NCI-H2196 (cell line): Measurements from ENCODE around the gene CREB3L2.
A peak's percentile ranks its signal among the peaks of the same experiment; 100 is the strongest.

ENCODE experiments used
- DNase-seq: peaks from one replicate; lab custom pipeline; 2025; ENCODE audit not compliant: unreplicated experiment; lab: John Stamatoyannopoulos, UW

CREB3L2 gene

DNA sequence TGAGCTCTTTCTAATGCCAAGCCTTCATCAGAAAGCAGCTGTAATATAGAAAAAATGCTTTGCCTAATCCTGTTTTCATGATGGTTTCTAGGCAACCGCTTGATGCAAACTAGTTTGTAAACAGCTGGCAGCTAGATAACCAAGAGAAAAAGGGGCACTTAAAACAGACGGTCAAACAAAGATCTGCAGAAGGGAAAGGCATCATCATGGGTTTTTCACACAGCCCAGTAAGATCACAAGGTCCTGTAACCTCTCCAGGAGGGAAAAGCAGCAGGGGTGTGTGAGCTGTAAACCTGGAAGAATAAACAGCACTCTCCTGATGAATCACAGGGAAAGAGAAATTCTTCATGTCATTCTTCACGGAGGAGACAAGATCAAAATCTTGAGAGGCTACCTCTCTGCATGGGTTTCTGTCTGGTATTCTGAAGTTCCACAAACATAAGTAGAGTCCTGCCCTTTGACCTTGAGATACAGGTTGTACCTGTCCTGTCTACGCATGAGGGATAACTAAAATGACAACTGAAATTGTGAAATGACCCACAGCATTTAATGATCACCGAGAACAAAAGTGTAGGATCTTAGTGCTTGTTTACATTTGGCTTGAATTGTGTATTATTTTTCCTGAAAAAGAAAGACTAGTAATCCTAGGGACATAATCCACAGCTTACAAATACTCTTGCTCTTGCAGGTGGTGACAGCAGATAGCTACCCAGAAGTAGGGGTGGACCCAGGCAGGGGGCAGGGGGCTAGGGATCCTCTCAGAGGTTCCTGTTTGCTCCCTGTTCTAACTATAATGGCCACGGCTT is 48.0 kb downstream of the CREB3L2 start:
- DNase-seq = peak; percentile 19

DNA sequence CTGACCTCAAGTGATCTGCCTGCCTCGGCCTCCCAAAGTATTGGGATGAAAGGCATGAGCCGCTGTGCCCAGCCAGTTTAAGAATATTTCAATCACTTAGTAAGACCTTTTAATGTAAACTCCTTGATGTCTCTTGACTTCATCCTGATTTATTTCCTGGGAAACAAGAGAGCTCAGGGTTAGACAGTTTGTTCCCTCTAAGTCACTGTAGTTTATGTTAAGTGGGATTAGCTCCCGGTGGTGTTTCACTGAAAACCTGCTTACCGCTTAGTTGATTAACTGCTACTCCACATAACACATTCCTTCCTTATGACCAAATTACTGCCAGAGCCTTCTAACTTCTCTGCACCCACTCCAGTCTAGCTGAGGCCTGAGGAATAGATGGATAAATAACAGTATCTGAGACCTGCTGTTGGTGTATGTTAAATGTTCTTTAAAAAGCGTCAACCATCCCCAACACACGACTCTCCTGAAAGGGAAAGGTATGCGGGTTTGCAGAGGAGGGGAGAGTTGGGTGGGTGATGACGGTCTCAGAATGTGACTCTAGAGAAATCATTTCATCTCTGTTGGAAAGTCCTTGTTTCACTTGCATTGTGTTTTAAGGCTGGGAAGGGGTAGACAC is 48.7 kb downstream of the CREB3L2 start:
- no peak for DNase-seq

DNA sequence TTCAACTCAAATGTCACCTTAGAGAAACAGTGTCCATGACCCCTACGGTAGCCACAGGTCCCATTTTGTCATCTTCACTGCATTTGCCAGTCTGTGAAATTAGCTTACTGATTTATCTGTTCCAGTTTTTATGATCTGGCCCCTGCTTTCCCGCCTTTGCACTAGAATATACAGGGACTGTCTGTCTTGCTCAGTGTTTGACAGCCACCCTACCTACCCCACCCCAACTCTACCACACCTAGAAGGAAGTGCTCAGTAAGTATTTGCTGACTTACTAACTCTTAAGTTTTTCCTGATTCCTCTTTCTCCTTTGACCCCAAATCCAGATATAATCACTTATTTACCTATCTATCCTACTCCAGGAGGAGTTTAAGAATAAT is 49.5 kb downstream of the CREB3L2 start:
- no peak for DNase-seq

DNA sequence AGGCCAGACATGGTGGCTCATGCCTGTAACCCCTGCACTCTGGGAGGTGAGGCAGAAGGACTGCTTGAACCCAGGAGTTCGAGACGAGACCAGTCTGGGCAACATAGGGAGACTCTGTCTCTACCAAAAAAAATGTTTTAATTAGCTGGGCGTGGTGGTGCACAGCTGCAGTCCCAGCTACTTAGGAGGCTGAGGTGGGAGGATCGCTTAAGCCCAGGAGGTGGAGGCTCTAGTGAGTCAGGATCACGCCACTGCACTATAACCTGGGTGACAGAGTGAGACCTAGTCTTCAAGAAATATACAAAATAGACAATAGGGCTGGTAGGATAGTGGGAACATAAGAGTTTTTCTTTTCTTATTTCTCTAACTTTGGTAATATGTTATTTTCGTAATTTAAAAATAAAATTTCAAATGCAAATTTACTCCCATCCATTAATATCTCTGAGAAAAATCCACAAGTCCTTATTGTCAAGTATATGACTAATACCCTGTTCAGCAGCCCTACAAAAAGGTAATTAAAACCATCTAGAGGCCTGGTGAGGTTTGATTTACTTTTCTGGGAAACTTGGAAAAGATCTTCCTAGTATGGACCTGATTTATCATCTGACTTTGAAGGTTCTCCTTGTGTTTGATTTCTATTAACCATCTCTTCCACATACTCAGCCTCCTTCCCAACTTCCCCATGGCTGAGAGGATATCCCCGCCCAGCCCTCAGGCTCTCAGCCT is 50.0 kb downstream of the CREB3L2 start:
- DNase-seq = no peak

DNA sequence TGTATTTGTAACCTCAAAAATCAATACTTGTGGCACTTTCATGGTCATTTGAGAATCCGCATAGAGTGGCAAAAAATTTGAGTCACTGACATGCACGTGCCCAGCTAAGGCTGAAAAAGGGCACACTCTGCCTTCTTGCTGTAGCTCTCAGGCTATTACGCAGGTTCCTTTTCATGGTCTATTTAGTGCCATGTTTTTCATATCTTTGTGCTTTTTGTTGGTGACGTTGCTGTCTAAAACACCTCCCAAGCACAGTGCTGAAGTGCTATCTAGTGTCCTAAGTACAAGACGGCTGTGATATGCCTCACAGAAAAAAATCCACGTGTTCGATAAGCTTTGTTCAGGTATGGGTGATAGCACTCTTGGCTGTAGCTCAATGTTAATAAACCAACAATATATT is 50.9 kb downstream of the CREB3L2 start:
- DNase-seq = no peak

DNA sequence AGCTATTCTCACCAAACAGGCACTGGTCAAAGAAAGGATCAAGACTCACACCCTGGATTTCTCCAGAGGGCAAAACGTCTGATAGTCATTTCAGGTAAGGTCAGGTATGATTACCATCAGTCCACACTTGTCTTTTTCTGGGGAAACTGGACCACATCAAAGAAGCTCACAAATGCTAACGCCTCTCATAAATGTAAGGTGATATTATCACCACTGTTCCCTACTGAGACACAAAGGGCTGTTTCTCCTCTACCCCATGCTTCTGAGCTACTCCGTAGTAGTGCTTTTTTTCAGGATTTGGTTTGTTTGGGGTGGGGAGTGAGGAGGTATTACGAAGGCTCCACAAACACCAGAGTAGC is 51.6 kb downstream of the CREB3L2 start:
- DNase-seq = no peak

DNA sequence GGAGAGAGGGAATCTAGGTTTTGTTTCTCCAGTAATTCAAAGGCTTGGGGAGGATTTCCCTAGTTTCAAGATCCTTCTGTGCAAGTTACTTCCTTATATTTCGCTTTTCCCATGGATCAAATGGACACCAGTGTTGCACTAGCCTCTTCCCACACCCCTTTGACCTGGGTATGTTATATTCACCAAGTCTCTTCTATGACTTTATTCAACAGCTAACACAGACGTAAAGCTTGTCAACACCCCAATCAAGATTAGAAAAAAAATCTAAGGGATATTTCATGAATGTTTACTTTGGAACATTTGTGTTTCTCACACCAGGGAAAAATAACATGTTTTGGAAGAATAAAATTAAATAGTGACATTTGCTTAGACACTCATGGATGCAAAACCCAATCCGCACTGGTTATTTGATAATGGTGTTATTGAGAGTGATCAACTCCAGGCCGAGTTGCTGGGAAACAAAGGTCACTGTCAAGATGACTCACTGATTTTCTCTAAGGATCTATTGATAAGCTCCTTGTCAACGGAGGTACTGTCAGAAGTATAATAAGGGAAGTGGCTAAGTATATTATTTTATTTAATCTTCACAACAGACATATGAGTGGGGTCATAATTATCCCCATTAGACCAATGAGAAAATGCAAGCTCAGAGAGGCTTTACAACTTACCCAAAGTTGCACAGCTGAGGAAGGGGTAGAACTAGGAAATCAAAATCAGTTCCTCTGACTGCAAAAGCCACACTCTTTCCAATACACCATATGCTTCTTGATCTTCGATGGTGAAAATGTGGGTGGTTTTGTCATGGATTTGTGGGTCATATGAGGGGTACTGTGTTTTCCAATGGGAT is 52.2 kb downstream of the CREB3L2 start:
- DNase-seq = no peak

DNA sequence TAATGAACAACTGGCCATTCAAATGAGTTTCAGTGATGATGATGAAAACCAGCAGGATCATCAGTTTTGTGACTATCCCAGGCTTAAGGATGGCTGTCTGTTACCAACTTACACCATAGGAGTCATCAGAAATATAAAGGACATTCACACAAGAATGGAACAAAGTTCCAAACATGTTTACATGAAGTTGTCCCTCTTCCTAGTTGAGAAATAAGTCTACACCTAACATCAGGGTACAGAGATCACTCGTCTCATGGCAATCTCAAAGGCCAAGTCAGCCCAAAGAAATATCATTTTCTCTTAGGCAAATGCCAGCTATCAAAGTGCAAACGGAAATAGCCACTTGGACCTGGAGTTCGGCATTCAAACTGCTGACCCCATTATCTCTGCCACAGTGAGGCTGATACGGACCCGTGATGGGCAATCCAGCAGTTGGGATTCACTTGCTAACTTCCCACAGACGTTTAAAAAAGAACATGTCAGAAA is 53.0 kb downstream of the CREB3L2 start:
- DNase-seq = no peak

DNA sequence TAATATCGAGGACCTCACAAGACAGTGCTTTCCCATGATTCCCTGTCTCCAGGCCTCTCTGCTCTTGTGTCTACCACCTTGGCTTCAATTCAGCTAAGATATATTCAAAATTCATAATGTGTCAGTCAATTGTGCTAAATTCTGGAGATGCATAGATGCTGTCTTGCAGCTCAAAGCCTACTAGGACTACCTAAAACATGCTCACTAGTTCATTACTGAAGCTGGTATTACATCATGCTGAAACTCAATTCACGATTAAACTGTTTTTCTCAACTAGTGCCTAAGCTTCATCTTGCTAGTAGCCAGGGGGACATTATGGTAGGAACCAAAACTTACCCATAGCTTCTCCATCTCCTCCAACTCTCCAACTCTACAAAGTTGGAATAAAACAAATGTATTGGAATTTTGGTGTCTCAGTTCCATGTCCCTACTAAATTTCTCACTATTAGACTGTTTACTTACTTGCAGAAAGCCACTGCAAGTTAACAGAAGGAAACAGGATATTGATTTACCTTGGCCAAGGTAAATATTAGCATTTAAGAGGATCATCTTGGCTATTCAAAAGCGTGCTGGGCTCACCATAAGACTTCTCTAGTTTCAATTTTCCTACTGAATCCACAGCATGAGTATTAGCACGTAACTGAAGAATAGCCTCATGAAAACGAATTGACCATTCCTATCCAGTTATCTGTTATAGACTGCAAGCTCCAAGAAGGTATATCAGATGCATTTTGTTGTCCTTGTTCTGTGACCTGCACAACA is 53.6 kb downstream of the CREB3L2 start:
- DNase-seq = no peak

DNA sequence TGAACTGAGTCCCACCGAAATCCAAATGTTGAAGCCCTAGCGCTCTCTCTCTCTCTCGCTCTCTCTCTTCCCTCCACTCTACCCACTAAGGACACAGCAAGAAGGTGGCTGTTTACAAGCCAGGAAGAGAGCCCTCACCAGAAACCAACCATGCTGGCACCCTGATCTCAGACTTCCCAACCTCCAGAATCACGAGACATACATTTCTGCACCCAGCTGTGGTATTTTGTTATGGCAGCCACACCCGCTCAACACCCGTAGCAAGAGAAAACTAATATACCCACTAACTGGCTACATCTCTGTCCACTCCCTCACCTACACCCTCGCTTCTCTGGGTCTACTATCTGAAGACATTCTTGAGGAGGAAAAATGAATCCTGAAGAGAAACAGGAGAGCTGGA is 54.8 kb downstream of the CREB3L2 start:
- no peak for DNase-seq

DNA sequence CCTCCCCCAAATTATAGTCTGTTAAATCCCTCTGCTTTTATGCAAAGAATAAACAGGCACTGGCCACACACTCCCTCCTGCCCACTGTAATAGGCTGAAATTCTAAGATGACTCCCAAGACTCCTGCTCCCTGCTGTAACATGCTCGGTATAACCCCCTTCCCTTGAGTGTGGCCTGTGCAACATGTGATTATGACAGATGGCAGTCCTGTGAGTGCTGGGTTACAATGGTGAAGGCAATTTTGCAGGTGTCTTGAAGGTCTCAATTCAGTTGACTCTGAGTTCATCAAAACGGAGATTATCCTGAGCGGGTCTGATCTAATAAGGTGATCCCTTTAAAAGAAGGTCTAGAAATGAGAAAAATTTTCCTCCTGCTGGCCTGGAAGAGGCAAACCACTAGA is 55.9 kb downstream of the CREB3L2 start:
- DNase-seq = no peak

DNA sequence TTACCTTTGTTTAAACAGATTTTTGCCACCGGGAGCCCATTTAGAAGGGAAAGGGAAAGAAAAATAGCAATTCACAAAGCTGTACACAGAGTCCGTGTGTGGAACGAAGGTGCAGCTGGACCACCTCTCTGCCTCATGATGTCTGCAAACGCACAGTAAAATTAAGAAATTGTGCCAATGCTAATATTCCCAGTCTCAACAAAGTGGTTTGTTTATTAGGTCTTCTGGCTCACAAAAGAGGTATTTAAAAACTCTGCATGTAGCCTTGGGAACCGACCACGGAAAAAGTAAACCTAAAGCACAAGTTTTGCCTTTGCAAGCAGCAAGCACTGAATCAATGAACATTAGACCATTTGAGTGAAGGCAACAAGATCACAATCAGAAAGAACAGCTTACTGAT is 57.7 kb downstream of the CREB3L2 start:
- no peak for DNase-seq

DNA sequence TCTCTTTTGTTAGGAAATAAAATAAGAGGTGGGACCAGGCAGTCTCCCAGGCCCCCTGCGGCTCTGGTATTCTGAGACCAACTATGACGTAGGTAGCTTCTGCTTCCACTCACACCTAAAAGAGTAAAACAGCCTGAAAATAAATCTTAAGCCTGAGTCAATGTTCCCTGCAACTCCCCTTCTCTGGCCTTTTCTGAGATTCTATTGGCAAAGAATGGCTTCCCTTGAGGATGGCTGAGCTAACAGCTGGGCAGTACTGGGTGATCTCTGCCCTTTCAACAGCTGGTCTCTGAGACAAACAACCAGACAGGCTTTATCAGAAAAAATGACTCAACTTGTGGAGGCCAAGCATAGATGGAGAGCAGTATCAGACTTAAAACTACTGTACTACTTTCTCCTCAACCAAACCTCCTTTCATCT is 58.7 kb downstream of the CREB3L2 start:
- DNase-seq = no peak

DNA sequence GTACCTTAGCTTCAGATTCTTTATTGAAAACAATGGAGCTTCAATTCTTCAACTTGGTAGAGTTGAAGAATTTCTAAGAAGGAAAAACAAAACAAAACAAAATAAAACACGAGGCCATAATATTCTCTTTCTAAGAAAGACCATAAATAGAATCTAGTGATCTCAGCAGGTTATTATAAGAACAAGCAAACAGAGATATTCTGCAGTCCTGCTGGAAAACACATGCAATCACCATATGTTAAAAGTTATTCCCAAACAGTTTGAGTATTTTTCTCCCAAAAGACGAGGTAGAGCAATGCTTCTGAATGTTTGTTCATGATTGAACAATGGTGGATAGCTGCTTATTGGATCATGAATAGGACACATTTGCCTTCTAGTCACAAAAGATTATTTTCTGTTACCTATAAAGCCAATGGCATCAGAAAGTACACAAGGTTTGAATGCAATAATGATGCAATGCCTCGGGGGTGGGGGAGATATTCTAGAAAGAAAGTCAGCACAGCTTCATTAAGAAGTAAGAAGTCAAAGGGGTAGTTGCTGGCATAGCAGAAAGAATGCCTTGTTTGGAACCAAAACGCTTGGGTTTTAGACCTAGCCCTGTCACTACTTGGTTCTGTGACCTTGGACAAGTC is 59.3 kb downstream of the CREB3L2 start:
- no peak for DNase-seq

DNA sequence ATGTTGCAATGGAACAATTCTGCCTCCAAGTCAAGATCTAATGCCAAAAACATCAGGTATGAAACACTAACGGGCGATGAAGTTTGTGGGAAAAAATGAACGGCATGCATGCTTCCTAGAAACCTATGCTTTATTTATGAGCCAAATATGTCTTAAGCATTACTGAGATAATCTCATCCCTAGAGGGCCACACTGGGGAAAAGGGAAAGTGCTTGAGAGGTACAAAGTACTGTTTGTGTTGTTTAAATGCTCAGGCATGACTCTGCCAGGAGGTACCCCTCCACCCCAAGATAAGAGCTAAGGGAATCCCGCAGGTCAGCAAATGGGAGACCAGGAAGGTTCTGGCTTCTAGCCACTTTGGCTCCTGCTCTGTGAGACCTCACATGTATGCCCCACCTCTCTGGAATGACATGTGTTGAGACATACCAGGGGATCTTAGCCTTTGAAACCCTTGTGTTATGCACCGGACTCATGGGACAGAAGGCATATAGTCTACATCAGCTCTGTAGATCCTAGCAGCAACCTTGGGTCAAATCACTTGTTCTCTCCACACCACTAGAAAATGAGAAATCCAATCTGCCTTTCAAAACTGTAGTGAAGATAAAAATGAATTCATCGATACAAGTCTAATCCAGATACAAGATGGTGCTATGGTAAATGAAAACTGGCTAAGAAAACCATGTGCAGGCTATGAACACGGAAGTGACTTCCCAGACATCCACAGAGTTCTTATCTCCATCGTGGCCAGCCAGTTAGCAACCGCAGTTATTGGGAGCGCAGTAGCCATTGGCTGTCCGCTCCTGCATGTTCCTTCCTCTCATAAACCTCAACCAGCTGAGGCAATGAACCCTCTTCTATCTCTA is 61.0 kb downstream of the CREB3L2 start:
- no peak for DNase-seq

DNA sequence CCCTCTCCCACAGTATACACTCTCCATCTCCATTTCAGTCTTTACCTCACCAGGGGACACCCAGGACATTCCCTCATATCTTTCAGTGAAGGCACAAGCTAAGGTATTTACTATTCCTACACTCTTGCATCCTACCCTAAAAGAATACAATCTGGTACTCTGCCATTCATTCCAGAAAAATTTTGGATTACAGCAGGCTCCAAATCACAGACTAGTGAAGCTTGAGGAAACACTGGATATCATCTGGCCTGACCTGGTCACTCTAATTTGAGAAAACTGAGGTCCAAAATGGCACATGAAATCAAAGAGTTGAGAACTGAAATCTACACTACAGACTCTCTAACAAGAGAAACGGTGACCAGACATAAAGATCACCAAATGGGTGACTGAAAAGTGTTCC is 61.7 kb downstream of the CREB3L2 start:
- no peak for DNase-seq

DNA sequence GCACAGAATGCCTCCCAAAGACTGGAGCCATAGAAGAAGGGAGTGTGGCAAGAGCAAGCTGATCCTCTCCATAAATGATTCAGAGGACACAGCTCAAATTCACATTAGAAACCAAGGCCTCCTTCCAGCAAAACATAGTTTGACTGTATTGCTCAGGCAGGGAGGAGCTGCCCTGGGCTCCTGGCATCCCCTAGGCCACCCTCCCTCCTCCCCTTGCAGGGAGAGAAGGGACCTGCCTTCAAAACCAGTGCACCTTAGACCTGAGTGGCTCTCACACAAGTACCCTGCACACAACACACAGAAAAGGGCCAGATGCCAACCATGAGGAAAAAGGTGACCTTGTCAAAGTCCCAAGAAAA is 64.7 kb downstream of the CREB3L2 start:
- no peak for DNase-seq

DNA sequence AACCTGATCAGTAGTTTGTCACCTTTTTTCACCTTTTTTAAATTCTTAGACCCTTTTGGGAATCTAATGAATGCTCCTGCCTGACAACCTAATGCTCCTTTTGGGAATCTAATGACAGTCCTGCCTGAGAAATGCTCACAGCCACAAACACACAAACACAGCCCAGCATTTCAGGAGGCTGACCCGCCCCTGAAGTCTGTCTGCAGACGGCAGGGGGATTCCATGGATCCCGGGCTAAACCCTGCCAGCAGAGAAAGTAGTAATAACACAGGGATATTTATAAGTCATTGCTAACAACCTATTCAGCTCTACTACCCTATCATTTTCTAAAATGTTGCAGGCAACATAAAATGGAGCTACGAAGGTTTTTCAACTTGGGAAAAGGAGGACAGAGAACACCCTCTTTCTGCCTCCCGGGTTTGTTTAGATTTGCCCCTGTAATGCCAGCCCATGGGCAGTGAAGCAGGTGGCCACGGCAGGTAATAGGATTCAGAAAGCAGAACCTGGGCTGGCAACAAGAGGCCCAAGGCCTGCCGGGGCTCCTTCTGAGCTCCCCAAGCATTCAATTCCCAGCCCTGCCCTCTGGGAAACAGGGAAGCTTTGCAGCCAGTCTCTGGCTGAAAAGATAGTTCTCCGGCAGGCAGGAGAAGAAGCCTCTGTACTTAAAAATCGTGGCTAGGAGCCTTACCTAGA is 65.2 kb downstream of the CREB3L2 start:
- DNase-seq = no peak
